Measurements from ENCODE around the gene GP1BA. TPM values are rescaled to one million over a fixed set of nuclear protein-coding genes. Genes with fewer than 3 reads are reported as not detected.

Gene GP1BA
- total and polyA plus RNA-seq, 2 of the 8 experiments (the other 6 are each of a cell fraction or from before 2014, with no cell fraction given): not detected

DNA sequence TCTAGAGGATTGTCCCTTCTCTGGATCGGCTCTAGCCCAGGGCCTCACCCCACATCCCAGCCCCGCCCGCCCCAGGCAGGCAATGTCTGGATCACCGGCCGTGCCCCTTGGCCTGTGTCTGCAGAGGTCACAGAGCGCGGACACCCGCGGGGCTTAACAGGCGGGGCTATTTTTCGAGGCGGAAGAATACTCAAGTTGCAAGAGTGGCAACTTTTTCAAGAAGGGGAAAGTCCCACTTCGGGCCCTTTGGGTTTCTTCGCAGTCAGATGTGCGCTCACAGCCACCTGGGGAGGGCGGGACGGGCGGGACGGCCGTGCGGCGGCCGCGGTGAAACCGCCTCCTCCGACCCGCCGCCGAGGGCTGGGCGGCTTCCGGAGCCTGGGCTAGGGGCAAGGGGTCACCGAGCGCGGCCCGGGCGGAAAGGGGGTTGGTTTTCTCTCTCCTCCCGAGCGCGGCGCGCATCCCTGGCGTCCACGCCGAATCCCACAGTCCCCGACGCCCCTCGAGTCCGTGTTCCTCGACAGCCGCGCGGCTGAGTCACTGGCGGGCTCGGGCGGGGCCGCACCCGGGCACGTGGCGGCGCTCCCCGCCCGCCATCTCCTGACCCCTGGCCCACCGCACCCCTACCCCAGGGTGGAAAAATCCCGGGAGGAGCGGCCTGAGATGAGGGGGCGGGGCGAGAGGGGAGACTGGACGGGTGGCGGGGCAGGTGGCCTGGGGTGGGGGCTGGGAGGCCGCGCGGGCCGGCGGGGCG is 17.4 kb downstream of the GP1BA start (continued):
- TF ChIP-seq, protein P1, sequence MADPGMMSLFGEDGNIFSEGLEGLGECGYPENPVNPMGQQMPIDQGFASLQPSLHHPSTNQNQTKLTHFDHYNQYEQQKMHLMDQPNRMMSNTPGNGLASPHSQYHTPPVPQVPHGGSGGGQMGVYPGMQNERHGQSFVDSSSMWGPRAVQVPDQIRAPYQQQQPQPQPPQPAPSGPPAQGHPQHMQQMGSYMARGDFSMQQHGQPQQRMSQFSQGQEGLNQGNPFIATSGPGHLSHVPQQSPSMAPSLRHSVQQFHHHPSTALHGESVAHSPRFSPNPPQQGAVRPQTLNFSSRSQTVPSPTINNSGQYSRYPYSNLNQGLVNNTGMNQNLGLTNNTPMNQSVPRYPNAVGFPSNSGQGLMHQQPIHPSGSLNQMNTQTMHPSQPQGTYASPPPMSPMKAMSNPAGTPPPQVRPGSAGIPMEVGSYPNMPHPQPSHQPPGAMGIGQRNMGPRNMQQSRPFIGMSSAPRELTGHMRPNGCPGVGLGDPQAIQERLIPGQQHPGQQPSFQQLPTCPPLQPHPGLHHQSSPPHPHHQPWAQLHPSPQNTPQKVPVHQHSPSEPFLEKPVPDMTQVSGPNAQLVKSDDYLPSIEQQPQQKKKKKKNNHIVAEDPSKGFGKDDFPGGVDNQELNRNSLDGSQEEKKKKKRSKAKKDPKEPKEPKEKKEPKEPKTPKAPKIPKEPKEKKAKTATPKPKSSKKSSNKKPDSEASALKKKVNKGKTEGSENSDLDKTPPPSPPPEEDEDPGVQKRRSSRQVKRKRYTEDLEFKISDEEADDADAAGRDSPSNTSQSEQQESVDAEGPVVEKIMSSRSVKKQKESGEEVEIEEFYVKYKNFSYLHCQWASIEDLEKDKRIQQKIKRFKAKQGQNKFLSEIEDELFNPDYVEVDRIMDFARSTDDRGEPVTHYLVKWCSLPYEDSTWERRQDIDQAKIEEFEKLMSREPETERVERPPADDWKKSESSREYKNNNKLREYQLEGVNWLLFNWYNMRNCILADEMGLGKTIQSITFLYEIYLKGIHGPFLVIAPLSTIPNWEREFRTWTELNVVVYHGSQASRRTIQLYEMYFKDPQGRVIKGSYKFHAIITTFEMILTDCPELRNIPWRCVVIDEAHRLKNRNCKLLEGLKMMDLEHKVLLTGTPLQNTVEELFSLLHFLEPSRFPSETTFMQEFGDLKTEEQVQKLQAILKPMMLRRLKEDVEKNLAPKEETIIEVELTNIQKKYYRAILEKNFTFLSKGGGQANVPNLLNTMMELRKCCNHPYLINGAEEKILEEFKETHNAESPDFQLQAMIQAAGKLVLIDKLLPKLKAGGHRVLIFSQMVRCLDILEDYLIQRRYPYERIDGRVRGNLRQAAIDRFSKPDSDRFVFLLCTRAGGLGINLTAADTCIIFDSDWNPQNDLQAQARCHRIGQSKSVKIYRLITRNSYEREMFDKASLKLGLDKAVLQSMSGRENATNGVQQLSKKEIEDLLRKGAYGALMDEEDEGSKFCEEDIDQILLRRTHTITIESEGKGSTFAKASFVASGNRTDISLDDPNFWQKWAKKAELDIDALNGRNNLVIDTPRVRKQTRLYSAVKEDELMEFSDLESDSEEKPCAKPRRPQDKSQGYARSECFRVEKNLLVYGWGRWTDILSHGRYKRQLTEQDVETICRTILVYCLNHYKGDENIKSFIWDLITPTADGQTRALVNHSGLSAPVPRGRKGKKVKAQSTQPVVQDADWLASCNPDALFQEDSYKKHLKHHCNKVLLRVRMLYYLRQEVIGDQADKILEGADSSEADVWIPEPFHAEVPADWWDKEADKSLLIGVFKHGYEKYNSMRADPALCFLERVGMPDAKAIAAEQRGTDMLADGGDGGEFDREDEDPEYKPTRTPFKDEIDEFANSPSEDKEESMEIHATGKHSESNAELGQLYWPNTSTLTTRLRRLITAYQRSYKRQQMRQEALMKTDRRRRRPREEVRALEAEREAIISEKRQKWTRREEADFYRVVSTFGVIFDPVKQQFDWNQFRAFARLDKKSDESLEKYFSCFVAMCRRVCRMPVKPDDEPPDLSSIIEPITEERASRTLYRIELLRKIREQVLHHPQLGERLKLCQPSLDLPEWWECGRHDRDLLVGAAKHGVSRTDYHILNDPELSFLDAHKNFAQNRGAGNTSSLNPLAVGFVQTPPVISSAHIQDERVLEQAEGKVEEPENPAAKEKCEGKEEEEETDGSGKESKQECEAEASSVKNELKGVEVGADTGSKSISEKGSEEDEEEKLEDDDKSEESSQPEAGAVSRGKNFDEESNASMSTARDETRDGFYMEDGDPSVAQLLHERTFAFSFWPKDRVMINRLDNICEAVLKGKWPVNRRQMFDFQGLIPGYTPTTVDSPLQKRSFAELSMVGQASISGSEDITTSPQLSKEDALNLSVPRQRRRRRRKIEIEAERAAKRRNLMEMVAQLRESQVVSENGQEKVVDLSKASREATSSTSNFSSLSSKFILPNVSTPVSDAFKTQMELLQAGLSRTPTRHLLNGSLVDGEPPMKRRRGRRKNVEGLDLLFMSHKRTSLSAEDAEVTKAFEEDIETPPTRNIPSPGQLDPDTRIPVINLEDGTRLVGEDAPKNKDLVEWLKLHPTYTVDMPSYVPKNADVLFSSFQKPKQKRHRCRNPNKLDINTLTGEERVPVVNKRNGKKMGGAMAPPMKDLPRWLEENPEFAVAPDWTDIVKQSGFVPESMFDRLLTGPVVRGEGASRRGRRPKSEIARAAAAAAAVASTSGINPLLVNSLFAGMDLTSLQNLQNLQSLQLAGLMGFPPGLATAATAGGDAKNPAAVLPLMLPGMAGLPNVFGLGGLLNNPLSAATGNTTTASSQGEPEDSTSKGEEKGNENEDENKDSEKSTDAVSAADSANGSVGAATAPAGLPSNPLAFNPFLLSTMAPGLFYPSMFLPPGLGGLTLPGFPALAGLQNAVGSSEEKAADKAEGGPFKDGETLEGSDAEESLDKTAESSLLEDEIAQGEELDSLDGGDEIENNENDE (IDR thresholded peaks at IDR 0.05; ENCODE audit: insufficient replicate concordance, low read length): no peak
- no peak for TF ChIP-seq FOSL1 (IDR thresholded peaks at IDR 0.05; ENCODE audit: insufficient read depth, low read depth, low read length)
- no peak for TF ChIP-seq GTF2F1 (IDR thresholded peaks at IDR 0.05; ENCODE audit: borderline replicate concordance, low read depth, low read length)
- no peak for TF ChIP-seq BRCA1 (IDR thresholded peaks at IDR 0.05; ENCODE audit: low read depth, low read length)
- no peak for TF ChIP-seq GABPA (IDR thresholded peaks at IDR 0.05; ENCODE audit: borderline replicate concordance, insufficient read depth, low read length)
- TF ChIP-seq KDM4A (IDR thresholded peaks at IDR 0.05; ENCODE audit: low read depth, low read length, severe bottlenecking): no peak
